ENCODE results near the gene ARMC12. TPM values are rescaled to one million over a fixed set of nuclear protein-coding genes. Genes with fewer than 3 reads are reported as not detected.

ARMC12 gene
- polyA plus RNA-seq, 4 donors = 0.42 to 1.5 (median 1.1) TPM

GRCh38 chr6:35796236-35796635 is 59.4 kb downstream of the ARMC12 start:
- DNase-seq (ENCODE audit: low read depth in 4 of 4, low spot score in 3 of 4) = no peak

GRCh38 chr6:35797837-35798526 is 61.1 kb downstream of the ARMC12 start:
- no peak for DNase-seq (ENCODE audit: low read depth in 4 of 4, low spot score in 3 of 4)

Other genes starting within 250 kb of the ARMC12 start
- gene TEAD3, start 240.0 kb upstream of the ARMC12 start, polyA plus RNA-seq (ENCODE audit: insufficient read length in 4 of 4) = 10 to 100 TPM; 37.1 to 56.7 (median 43.5) TPM
- gene TULP1, start 224.1 kb upstream of the ARMC12 start, polyA plus RNA-seq (ENCODE audit: insufficient read length in 4 of 4) = 1 to 10 TPM; 1.8 to 3.5 (median 2.7) TPM
- gene FKBP5, start 48.1 kb upstream of the ARMC12 start, polyA plus RNA-seq (ENCODE audit: insufficient read length in 4 of 4) = 10 to 100 TPM; 18.0 to 32.7 (median 26.0) TPM
- gene CLPSL2, start 39.6 kb downstream of the ARMC12 start, polyA plus RNA-seq (ENCODE audit: insufficient read length in 4 of 4) = under 1 TPM in 2 of 4 donors, not detected in 2; 0.40 to 0.52 TPM
- gene CLPSL1, start 44.0 kb downstream of the ARMC12 start, polyA plus RNA-seq (ENCODE audit: insufficient read length in 4 of 4) = 1 to 10 TPM in 1 of 4 donors, under 1 TPM in 1, not detected in 2; 0.40 to 1.4 TPM
- gene CLPS, start 60.3 kb downstream of the ARMC12 start, polyA plus RNA-seq (ENCODE audit: insufficient read length in 4 of 4) = under 1 TPM in 1 of 4 donors, not detected in 3; 0.37 TPM
- under 1 TPM in 2 of 4 donors, not detected in 2; 0.24 to 0.32 TPM for gene LHFPL5, start 68.3 kb downstream of the ARMC12 start, polyA plus RNA-seq (ENCODE audit: insufficient read length in 4 of 4)
- 10 to 100 TPM; 33.6 to 51.9 (median 50.6) TPM for gene SRPK1, start 184.1 kb downstream of the ARMC12 start, polyA plus RNA-seq (ENCODE audit: insufficient read length in 4 of 4)